Subcutaneous adipose tissue (tissue), 4 donors: ENCODE results near the gene ADAMTS17. TPM values are rescaled to one million over a fixed set of nuclear protein-coding genes. Genes with fewer than 3 reads are reported as not detected.

Experiments
- total RNA-seq, 4 donors: library from RNA; depleted of rRNA; stranded (reverse); fragments of >200 nt; gene quantifications; one replicate each; pipeline ENCODE4 v1.1.0, GENCODE V29; 2016
- TF ChIP-seq, protein P1 (sequence below): fragments of 450-650 bp; IDR thresholded peaks from one replicate; pipeline ENCODE4 v1.5.1; 2016; ENCODE audit warnings: low read depth, mild to moderate bottlenecking, control low read depth, antibody characterized with exemption, moderate library complexity

The ADAMTS17 gene
- total RNA-seq, 4 donors from 2014 or later = 0.49 to 5.3 (median 2.5) TPM

DNA sequence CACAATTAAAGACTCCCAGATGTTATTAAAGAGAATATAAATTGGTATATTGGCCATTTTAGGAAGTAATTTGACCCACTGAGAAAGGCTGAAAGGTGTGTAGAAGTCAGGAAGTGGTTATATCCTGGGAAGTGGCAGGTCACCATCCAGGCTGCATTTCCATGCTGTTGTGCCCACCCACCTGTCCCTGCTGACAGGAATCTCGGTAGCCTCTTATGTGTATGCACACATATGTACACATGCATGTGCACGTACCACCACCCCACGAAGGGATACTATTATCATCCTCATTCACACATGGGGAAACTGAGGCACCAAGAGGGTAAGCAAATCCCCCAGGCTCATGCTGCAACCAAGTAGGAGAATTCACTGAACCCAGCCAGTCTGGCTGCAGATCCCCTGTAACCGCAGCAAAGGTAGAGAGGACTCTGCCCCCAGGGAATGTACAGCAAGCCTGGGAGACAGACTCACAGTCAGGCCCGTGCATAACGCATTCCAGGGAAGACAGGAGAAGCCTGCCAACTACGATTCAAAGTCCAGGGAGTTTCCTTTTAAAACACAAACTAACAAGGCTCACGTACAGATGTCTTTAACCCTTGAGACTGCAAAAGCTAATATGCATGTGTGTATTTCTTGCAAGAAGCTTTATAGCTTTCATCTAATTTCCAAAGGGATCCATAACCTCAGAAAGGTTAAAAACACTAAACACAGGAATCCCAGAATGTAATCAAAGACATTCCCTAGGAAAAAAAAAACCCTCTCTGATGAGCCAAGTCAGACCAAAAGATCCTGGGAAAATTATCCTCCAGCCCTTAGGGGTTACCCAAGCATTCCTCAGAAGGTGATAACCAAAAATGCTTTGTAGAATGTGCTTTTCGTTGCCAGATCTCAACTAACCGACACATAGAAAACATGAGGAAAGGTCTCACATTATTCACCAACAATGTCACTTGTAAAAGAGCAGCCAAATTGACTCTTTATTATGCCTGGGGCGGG, 129.6 kb downstream of the ADAMTS17 start:
- TF ChIP-seq, protein P1, sequence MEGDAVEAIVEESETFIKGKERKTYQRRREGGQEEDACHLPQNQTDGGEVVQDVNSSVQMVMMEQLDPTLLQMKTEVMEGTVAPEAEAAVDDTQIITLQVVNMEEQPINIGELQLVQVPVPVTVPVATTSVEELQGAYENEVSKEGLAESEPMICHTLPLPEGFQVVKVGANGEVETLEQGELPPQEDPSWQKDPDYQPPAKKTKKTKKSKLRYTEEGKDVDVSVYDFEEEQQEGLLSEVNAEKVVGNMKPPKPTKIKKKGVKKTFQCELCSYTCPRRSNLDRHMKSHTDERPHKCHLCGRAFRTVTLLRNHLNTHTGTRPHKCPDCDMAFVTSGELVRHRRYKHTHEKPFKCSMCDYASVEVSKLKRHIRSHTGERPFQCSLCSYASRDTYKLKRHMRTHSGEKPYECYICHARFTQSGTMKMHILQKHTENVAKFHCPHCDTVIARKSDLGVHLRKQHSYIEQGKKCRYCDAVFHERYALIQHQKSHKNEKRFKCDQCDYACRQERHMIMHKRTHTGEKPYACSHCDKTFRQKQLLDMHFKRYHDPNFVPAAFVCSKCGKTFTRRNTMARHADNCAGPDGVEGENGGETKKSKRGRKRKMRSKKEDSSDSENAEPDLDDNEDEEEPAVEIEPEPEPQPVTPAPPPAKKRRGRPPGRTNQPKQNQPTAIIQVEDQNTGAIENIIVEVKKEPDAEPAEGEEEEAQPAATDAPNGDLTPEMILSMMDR = no peak

DNA sequence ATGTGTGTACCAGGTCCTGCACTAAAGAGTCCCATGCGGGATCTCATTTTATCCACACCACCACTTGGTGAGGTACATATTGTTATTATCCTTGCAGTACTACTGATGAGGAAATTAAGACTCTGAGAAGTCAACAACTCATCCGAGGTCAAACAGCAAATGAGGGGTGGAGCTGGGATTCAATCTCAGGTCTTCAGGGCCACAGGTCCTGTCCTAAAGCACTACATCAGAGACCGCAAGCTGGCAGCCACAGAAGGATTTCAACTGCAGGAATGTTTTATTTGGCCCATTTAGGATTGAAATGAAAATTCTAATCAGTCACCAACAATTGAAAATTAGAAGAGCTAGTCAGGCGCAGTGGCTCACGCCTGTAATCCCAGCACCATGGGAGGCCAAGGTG, 131.4 kb downstream of the ADAMTS17 start:
- TF ChIP-seq, protein P1 = no peak

DNA sequence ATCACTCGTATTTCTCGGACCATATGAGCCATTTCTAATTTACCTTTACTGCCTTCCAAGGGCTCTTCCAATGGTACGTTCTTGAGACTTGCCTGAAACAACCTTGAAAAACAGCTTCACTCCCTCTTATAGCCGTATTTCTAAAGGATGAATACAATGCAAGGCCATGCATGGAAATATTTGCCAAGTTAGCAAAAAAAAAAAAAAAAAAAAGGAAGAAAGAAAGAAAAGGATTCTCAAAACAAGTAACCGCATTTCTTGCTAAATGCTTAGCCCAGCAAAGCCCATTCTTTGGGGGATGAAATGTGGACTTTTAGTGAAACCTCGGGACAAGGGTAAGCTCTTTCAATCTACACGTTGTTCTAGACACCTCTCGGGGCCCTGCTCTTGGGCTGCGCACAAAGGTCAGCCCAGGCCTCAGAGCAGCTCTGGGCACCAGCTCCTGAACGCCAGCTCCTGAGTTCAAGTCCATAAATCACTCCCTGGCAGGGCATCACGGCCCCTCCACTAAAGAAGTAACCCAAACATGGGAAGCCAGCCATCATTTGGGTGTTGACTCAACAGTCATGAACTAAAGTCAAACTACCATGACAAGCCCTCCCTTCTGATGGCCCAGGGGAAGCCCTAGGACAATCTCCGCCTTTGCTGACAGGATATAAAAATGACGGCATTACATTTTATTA, 132.7 kb downstream of the ADAMTS17 start:
- TF ChIP-seq, protein P1 = no peak

DNA sequence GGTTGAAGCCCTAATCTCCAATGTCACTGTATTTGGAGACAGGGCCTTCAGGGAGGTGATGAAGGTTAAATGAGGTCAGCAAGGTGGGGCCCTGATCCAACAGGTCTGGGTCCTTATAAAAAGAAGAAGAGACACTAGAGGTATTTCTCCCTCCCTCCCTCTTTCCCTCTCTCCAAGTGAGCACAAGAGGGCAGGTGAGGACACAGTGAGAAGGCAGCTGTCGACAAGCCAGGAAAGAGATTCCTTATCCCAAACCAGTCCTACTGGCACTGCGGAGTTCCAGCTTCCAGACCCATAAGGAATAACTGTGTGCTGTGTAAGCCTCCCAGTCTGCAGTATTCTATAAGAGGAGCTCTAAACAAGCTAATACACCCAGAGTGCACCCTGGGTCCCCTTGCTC, 134.7 kb downstream of the ADAMTS17 start:
- TF ChIP-seq, protein P1 = no peak

GRCh38 chr15:100206643-100207042, 135.1 kb downstream of the ADAMTS17 start:
- TF ChIP-seq, protein P1 = no peak

- TF ChIP-seq, protein P1 = no peak
These were observed 136.1 kb downstream of the ADAMTS17 start for GRCh38 chr15:100205549-100206295.

GRCh38 chr15:100204771-100205170, 137.0 kb downstream of the ADAMTS17 start:
- TF ChIP-seq, protein P1 = no peak
